Activated CD8-positive, alpha-beta T cell treated with anti-CD3 and anti-CD28 coated beads for 36 hours (primary cell): Measurements from ENCODE around the gene ALDH1A2. TPM values are rescaled to one million over a fixed set of nuclear protein-coding genes. Genes with fewer than 3 reads are reported as not detected.

Source experiments
- total RNA-seq, 2 experiments: library from RNA; stranded (reverse); gene quantifications; one replicate each; pipeline ENCODE4 v1.2.3, GENCODE V29; 2021

ALDH1A2 gene
- total RNA-seq, 2 experiments from 2014 or later = 0.47 to 1.4 TPM

Other genes with a start within 250 kb of the ALDH1A2 start
- gene AQP9, start 72.7 kb upstream of the ALDH1A2 start, total RNA-seq = not detected